ENCODE results near the gene ZMPSTE24.
"Not testable (repeated sequence)": the region's sequence is repeated elsewhere in the genome, so short reads cannot be mapped to it uniquely, and the experiment has no call there.

The ZMPSTE24 gene

GRCh38 chr1:40306296-40306695 is 48.3 kb downstream of the ZMPSTE24 start:
- DNase-seq, result no peak

- no peak for DNase-seq
These were observed 49.1 kb downstream of the ZMPSTE24 start for GRCh38 chr1:40307186-40307585.

- no peak for DNase-seq
These were observed 50.1 kb downstream of the ZMPSTE24 start for GRCh38 chr1:40308036-40308727.

GRCh38 chr1:40309374-40310128 is 51.5 kb downstream of the ZMPSTE24 start:
- no peak for DNase-seq

- DNase-seq, result no peak
These were observed 52.1 kb downstream of the ZMPSTE24 start for GRCh38 chr1:40310129-40310461.

- DNase-seq, result no peak
These were observed 53.1 kb downstream of the ZMPSTE24 start for GRCh38 chr1:40310983-40311642.

GRCh38 chr1:40311692-40312091 is 53.7 kb downstream of the ZMPSTE24 start:
- DNase-seq, result no peak

- DNase-seq, result no peak
These were observed 54.5 kb downstream of the ZMPSTE24 start for GRCh38 chr1:40312238-40313205.

- no peak for DNase-seq
These were observed 55.4 kb downstream of the ZMPSTE24 start for GRCh38 chr1:40313329-40313957.

- DNase-seq, result no peak
These were observed 56.1 kb downstream of the ZMPSTE24 start for GRCh38 chr1:40313958-40314720.

GRCh38 chr1:40314721-40315238 is 56.7 kb downstream of the ZMPSTE24 start:
- no peak for DNase-seq

- peak; percentile 80 for DNase-seq
These were observed 57.3 kb downstream of the ZMPSTE24 start for GRCh38 chr1:40315239-40315794.

- DNase-seq, result peak in 1 of 2 experiments; percentile 22
These were observed 58.0 kb downstream of the ZMPSTE24 start for GRCh38 chr1:40315795-40316594.

- peak; percentile 44 for DNase-seq
These were observed 58.8 kb downstream of the ZMPSTE24 start, which contains the start of gene COL9A2 for GRCh38 chr1:40316595-40317393. TSS of gene COL9A2 (minus strand) at chr1:40317286. CDS start at chr1:40317197, 89 bp downstream.

- no peak for DNase-seq
These were observed 59.5 kb downstream of the ZMPSTE24 start for GRCh38 chr1:40317394-40318074.

GRCh38 chr1:40318476-40318875 is 60.4 kb downstream of the ZMPSTE24 start:
- DNase-seq, result no peak

GRCh38 chr1:40318970-40319621 is 61.1 kb downstream of the ZMPSTE24 start:
- DNase-seq, result no peak

GRCh38 chr1:40331403-40331802 is 73.4 kb downstream of the ZMPSTE24 start:
- not testable (repeated sequence) for DNase-seq

Measured in activated CD4-positive, alpha-beta T cell treated with anti-CD3 and anti-CD28 coated beads, Interleukin-2, amount 50 U/mL, for 4 hours (primary cell).